A549 (cell line): Measurements from ENCODE around the gene CPB2. TPM values are rescaled to one million over a fixed set of nuclear protein-coding genes. Genes with fewer than 3 reads are reported as not detected.

Experiments
- ATAC-seq, 2 experiments: fragments of 200-7000 bp in 1 of 2; fragments of >200 bp in 1 of 2; cut with Nextera tagmentation in 1 of 2; cut with Tn5 transposase in 1 of 2; 3 replicates each; pipeline versions ENCODE4 v1.8.0 to v1.9.1; 2018 to 2020; ENCODE audit warnings: mild to moderate bottlenecking in 1 of 2, moderate library complexity in 1 of 2
- CTCF ChIA-PET: fragments of 300-600 bp; sonication (Branson Sonifier 250); formaldehyde crosslinking; extraction: SDS; loops from one replicate; lab custom pipeline; 2021; ENCODE audit warnings: antibody characterized with exemption, inconsistent platforms; lab: Yijun Ruan, JAX
- POLR2A ChIA-PET: fragments of 350-600 bp; formaldehyde crosslinking; extraction: SDS; loops from one replicate; lab custom pipeline; 2021; ENCODE audit warnings: antibody characterized with exemption, inconsistent platforms; lab: Yijun Ruan, JAX
- DNase-seq, 2 experiments: peaks; one replicate each; pipeline versions ENCODE4 v3.0.0 to v3.0.0-alpha.2; 2011 to 2016; ENCODE audit warnings: low read depth in 1 of 2, low spot score in 1 of 2
- FAIRE-seq: peaks from 2 replicates; lab custom pipeline; 2011; peaks lifted over from hg19 to GRCh38; lab: Jason Lieb, UNC
- H3K27ac ChIP-seq, 2 experiments: fragments of >200 bp; sonication (Bioruptor Twin); formaldehyde crosslinking; 3 replicates each; pipeline ENCODE4 v1.5.1; 2016 to 2017
- H3K4me1 ChIP-seq: fragments of >200 bp; sonication (Bioruptor Twin); formaldehyde crosslinking; 3 replicates; pipeline ENCODE4 v1.6.1; 2016
- H3K4me2 ChIP-seq: fragments of >200 bp; sonication (Bioruptor Twin); formaldehyde crosslinking; 3 replicates; pipeline ENCODE4 v1.6.1; 2016
- H3K4me3 ChIP-seq: fragments of >200 bp; sonication (Bioruptor Twin); formaldehyde crosslinking; 3 replicates; pipeline ENCODE4 v1.5.1; 2016
- H3K9me3 ChIP-seq: fragments of >200 bp; sonication (Bioruptor Twin); formaldehyde crosslinking; 3 replicates; pipeline ENCODE4 v1.6.1; 2016
- ATOH8 ChIP-seq: fragments of 250-450 bp; sonication (Bioruptor Pico); IDR thresholded peaks from 2 replicates; pipeline ENCODE4 v1.5.0; 2020; ENCODE audit warnings: low read depth, mild to moderate bottlenecking, moderate library complexity
- CBX8 ChIP-seq: fragments of 200-600 bp; sonication (generic); IDR thresholded peaks from 2 replicates; pipeline ENCODE4 v1.6.1; 2016
- CEBPB ChIP-seq, 2 experiments: fragments of >200 bp in 1 of 2; sonication (Bioruptor Twin) in 1 of 2; formaldehyde crosslinking in 1 of 2; IDR thresholded peaks; 2 replicates each; pipeline ENCODE4 v1.6.1; 2012 to 2016
- ELK1 ChIP-seq: fragments of 150-350 bp; IDR thresholded peaks from 2 replicates; pipeline ENCODE4 v1.6.1; 2014; ENCODE audit warnings: low read depth, mild to moderate bottlenecking, low read length
- EP300 ChIP-seq, 2 experiments: fragments of >200 bp; sonication (Bioruptor Twin); formaldehyde crosslinking; IDR thresholded peaks; 2 replicates in 1 of 2; 3 replicates in 1 of 2; pipeline ENCODE4 v1.6.1; 2016 to 2017
- ESRRA ChIP-seq: fragments of 150-350 bp; IDR thresholded peaks from 2 replicates; pipeline ENCODE4 v1.6.1; 2014; ENCODE audit warnings: mild to moderate bottlenecking, low read length, borderline replicate concordance
- GATA3 ChIP-seq: IDR thresholded peaks from 2 replicates; pipeline ENCODE4 v1.6.1; 2012; ENCODE audit warnings: borderline replicate concordance
- HDAC2 ChIP-seq: fragments of 200-600 bp; sonication (generic); IDR thresholded peaks from 2 replicates; pipeline ENCODE4 v1.6.1; 2016
- HOXB5 ChIP-seq: fragments of 250-450 bp; sonication (Bioruptor Pico); IDR thresholded peaks from 2 replicates; pipeline ENCODE4 v1.5.0; 2020; ENCODE audit warnings: mild to moderate bottlenecking, moderate library complexity
- KDM5A ChIP-seq: fragments of 200-600 bp; sonication (generic); IDR thresholded peaks from 2 replicates; pipeline ENCODE4 v1.6.1; 2016; ENCODE audit warnings: antibody characterized with exemption, mild to moderate bottlenecking
- MYC ChIP-seq: IDR thresholded peaks from 2 replicates; pipeline ENCODE4 v1.6.1; 2012; ENCODE audit warnings: mild to moderate bottlenecking, inconsistent platforms, low read length, improper control_type of control experiment, borderline replicate concordance
- NFE2L2 ChIP-seq: fragments of 150-350 bp; conservative IDR thresholded peaks from 2 replicates; pipeline ENCODE4 v1.6.1; 2014; ENCODE audit warnings: low read length
- NR3C1 ChIP-seq: fragments of >200 bp; sonication (Bioruptor Twin); formaldehyde crosslinking; IDR thresholded peaks from 3 replicates; pipeline ENCODE4 v1.6.1; 2017
- RARB ChIP-seq: fragments of 250-450 bp; sonication (Bioruptor Pico); IDR thresholded peaks from 2 replicates; pipeline ENCODE4 v1.8.0; 2021; ENCODE audit warnings: mild to moderate bottlenecking, moderate library complexity
- REST ChIP-seq: fragments of 200-600 bp; sonication (generic); IDR thresholded peaks from 2 replicates; pipeline ENCODE4 v1.6.1; 2016; ENCODE audit warnings: antibody characterized with exemption, mild to moderate bottlenecking, moderate library complexity
- RFX5 ChIP-seq: fragments of 450-650 bp; IDR thresholded peaks from 2 replicates; pipeline ENCODE4 v1.7.1; 2014; ENCODE audit warnings: antibody characterized with exemption, mild to moderate bottlenecking, moderate library complexity
- TP53 ChIP-seq: fragments of 250-450 bp; sonication (Bioruptor Pico); IDR thresholded peaks from 2 replicates; pipeline ENCODE4 v1.5.0; 2021; ENCODE audit warnings: mild to moderate bottlenecking, moderate library complexity
- ZSCAN20 ChIP-seq: fragments of 250-450 bp; sonication (Bioruptor Pico); IDR thresholded peaks from 2 replicates; pipeline ENCODE4 v1.8.0; 2022; ENCODE audit warnings: mild to moderate bottlenecking, moderate library complexity
- WGBS: methylation state at CpG from one replicate; pipeline ENCODE4 v1.1.6; 2017; ENCODE audit errors: missing lambda C conversion rate; 5-methylcytosine and 5-hydroxymethylcytosine counted together
- polyA plus RNA-seq, 4 experiments: library from polyadenylated mRNA; depleted of rRNA in 3 of 4; stranded (reverse); fragments of >200 nt; fragmentation: RNase III in 1 of 4; extraction: RNeasy Plus Mini Kit Qiagen cat#74134 plus additional on column Dnase treatment in 1 of 4; gene quantifications; 2 replicates in 3 of 4; 3 replicates in 1 of 4; pipeline ENCODE4 v1.2.3, GENCODE V29; 2011 to 2017

CPB2 gene
- polyA plus RNA-seq, 2 of the 4 experiments (the other 2 are of a cell fraction): 0.05 to 0.48 TPM

GRCh38 chr13:46016216-46016615 lies 88.6 kb downstream of the CPB2 start:
- no peaks in the 10 kb centered on the region for H3K4me1 ChIP-seq
- no peak for TF ChIP-seq REST
- no peak for TF ChIP-seq ZSCAN20 (CRISPR knock-in tag)
- no peak for TF ChIP-seq CBX8
- no peak for TF ChIP-seq MYC
- no peak for TF ChIP-seq ELK1
- TF ChIP-seq RFX5: no peak
- TF ChIP-seq, all 56 proteins: peak for 0
- no peaks in the 10 kb centered on the region for H3K9me3 ChIP-seq
- DNase-seq (no peak), ATAC-seq (no peak), FAIRE-seq (no peak)
- no peak overlapping the region for H3K27ac ChIP-seq
- no peak overlapping the region for H3K4me2 ChIP-seq
- POLR2A ChIA-PET: no interaction called here
- no peak overlapping the region for H3K4me3 ChIP-seq
- CTCF ChIA-PET: interaction anchor here (1.1 kb wide), 1 partner anchor 18 kb away, joined by 3 read pairs; no protein-coding TSS in a partner anchor

- CTCF ChIA-PET: no interaction called here
- POLR2A ChIA-PET: no interaction called here
These were observed 89.5 kb downstream of the CPB2 start for GRCh38 chr13:46015366-46015765.

GRCh38 chr13:46012404-46012803 lies 92.4 kb downstream of the CPB2 start:
- CTCF ChIA-PET: interaction anchor here (0.8 kb wide), 1 partner anchor 114 kb away, joined by 3 read pairs; no protein-coding TSS in a partner anchor
- no peak for ATAC-seq

More at GRCh38 chr13:46015366-46015765, 89.5 kb downstream of the CPB2 start:
- TF ChIP-seq ESRRA (no peak), ATOH8 (CRISPR knock-in tag) (no peak), HOXB5 (CRISPR knock-in tag) (no peak), TP53 (CRISPR knock-in tag) (no peak), CEBPB (IDR thresholded peaks at IDR 0.05) (no peak), RARB (CRISPR knock-in tag) (no peak), EP300 (IDR thresholded peaks at IDR 0.05) (no peak), NFE2L2 (no peak), NR3C1 (no peak)
- no peaks in the 10 kb centered on the region for H3K9me3 ChIP-seq
- 89% methylated on average over 3 of the region's 3 CpGs for WGBS
- ATAC-seq (no peak), FAIRE-seq (no peak), DNase-seq (no peak)
- no peak overlapping the region for H3K27ac ChIP-seq
- H3K4me2 ChIP-seq: no peak overlapping the region
- no peak overlapping the region for H3K4me3 ChIP-seq
- no peaks in the 10 kb centered on the region for H3K4me1 ChIP-seq

More at GRCh38 chr13:46012404-46012803, 92.4 kb downstream of the CPB2 start:
- H3K4me2 ChIP-seq: no peak overlapping the region
- H3K4me1 ChIP-seq: no peaks in the 10 kb centered on the region
- no peak overlapping the region for H3K4me3 ChIP-seq
- H3K27ac ChIP-seq: no peak overlapping the region
- H3K9me3 ChIP-seq: no peaks in the 10 kb centered on the region
- POLR2A ChIA-PET: no interaction called here
- TF ChIP-seq GATA3: no peak
- no peak for TF ChIP-seq KDM5A
- TF ChIP-seq HDAC2: no peak
- TF ChIP-seq ZSCAN20 (CRISPR knock-in tag): no peak
- no peak for DNase-seq
- no peak for FAIRE-seq
